H1 (cell line): ENCODE data around the gene NXPH4. TPM values are rescaled to one million over a fixed set of nuclear protein-coding genes. Genes with fewer than 3 reads are reported as not detected.

Experiments
- TAF7 ChIP-seq: optimal IDR thresholded peaks from 2 replicates; pipeline ENCODE3; 2011; ENCODE audit warnings: low read depth, mild to moderate bottlenecking, inconsistent platforms, low read length, moderate library complexity, borderline replicate concordance
- TCF12 ChIP-seq: IDR thresholded peaks from 2 replicates; pipeline ENCODE4 v1.6.1; 2011; ENCODE audit warnings: low read depth, mild to moderate bottlenecking, low read length
- polyA plus RNA-seq, 7 experiments: library from polyadenylated mRNA; depleted of rRNA in 3 of 7; stranded (reverse) in 5 of 7; unstranded in 2 of 7; fragments of >200 nt in 5 of 7; fragments of 200-250 nt in 2 of 7; gene quantifications; 1 replicate in 5 of 7; 2 replicates in 1 of 7; 4 replicates in 1 of 7; pipeline versions ENCODE4 v1.2.1 to v1.2.3, GENCODE V29; 2011 to 2013; ENCODE audit warnings: missing spikeins in 2 of 7, mixed read lengths in 2 of 7
- total RNA-seq: library from RNA; stranded (reverse); fragmentation: NEBNext Ultra II Directional; extraction: Animal tissue kit (Norgen Biotek cat#: 25700); gene quantifications from 2 replicates; pipeline ENCODE4 v1.2.1, GENCODE V29; 2021

NXPH4 gene
- total and polyA plus RNA-seq, 2 of the 8 experiments (the other 6 are each of a cell fraction or from before 2014, with no cell fraction given) = 0.92 to 1.7 TPM

GRCh38 chr12:57178213-57178612 lies 38.4 kb upstream of the NXPH4 start (continued):
- TF ChIP-seq TCF12 (no peak), TAF7 (no peak)
